Adipocyte (in vitro differentiated cells): ENCODE results near the gene MARS1.
"Not testable (repeated sequence)": the region's sequence is repeated elsewhere in the genome, so short reads cannot be mapped to it uniquely, and the experiment has no call there.

ENCODE experiments used
- DNase-seq: peaks from one replicate; pipeline ENCODE4 v3.0.0-alpha.2; 2015; ENCODE audit warnings: low read depth
- H3K27me3 ChIP-seq: replicated peaks from 2 replicates; pipeline ENCODE4 v1.7.0; 2013; ENCODE audit warnings: mild to moderate bottlenecking, low read length, moderate library complexity; ENCODE audit not compliant: control insufficient read depth, insufficient read depth
- H3K36me3 ChIP-seq: 2 replicates; pipeline ENCODE4 v1.7.0; 2013; ENCODE audit warnings: low read length, mild to moderate bottlenecking, moderate library complexity; ENCODE audit not compliant: control insufficient read depth, insufficient read depth, severe bottlenecking
- H3K4me1 ChIP-seq: 2 replicates; pipeline ENCODE4 v1.7.0; 2013; ENCODE audit warnings: mild to moderate bottlenecking, low read length, moderate library complexity; ENCODE audit not compliant: control insufficient read depth, insufficient read depth
- H3K4me3 ChIP-seq: 2 replicates; pipeline ENCODE4 v1.7.0; 2013; ENCODE audit warnings: mild to moderate bottlenecking, low read length, moderate library complexity
- H3K9ac ChIP-seq: 2 replicates; pipeline ENCODE4 v1.7.0; 2013; ENCODE audit warnings: mild to moderate bottlenecking, low read length, moderate library complexity
- H3K9me3 ChIP-seq: 2 replicates; pipeline ENCODE4 v1.7.0; 2013; ENCODE audit warnings: mild to moderate bottlenecking, low read length, moderate library complexity; ENCODE audit not compliant: control insufficient read depth

Gene MARS1

GRCh38 chr12:57550641-57551549, 63.0 kb downstream of the MARS1 start:
- no peaks in the 10 kb centered on the region for H3K9me3 ChIP-seq
- no peak overlapping the region for H3K9ac ChIP-seq
- peaks cover 50% of the 10 kb centered on the region for H3K27me3 ChIP-seq
- H3K36me3 ChIP-seq = no peaks in the 10 kb centered on the region
- H3K4me1 ChIP-seq = peaks cover 17% of the 10 kb centered on the region
- DNase-seq = no peak
- H3K4me3 ChIP-seq = no peak overlapping the region

GRCh38 chr12:57551637-57552305, 63.9 kb downstream of the MARS1 start:
- no peaks in the 10 kb centered on the region for H3K9me3 ChIP-seq
- peaks cover 12% of the 10 kb centered on the region for H3K4me1 ChIP-seq
- no peak overlapping the region for H3K4me3 ChIP-seq
- no peaks in the 10 kb centered on the region for H3K36me3 ChIP-seq
- peaks cover 50% of the 10 kb centered on the region for H3K27me3 ChIP-seq
- DNase-seq = no peak
- H3K9ac ChIP-seq = no peak overlapping the region

GRCh38 chr12:57552306-57552651, 64.4 kb downstream of the MARS1 start:
- no peak for DNase-seq
- H3K27me3 ChIP-seq = peaks cover 50% of the 10 kb centered on the region

GRCh38 chr12:57552835-57553313, 65.0 kb downstream of the MARS1 start:
- peaks cover 50% of the 10 kb centered on the region for H3K27me3 ChIP-seq
- no peaks in the 10 kb centered on the region for H3K36me3 ChIP-seq
- peak; percentile 8 for DNase-seq
- no peak overlapping the region for H3K9ac ChIP-seq
- peaks cover 9% of the 10 kb centered on the region for H3K4me1 ChIP-seq
- no peak overlapping the region for H3K4me3 ChIP-seq
- H3K9me3 ChIP-seq = no peaks in the 10 kb centered on the region

More at GRCh38 chr12:57552306-57552651, 64.4 kb downstream of the MARS1 start:
- Histone ChIP-seq H3K4me3 (no peak overlapping the region), H3K9ac (no peak overlapping the region), H3K9me3 (no peaks in the 10 kb centered on the region), H3K4me1 (peaks cover 11% of the 10 kb centered on the region), H3K36me3 (no peaks in the 10 kb centered on the region)

- no peak overlapping the region for H3K4me3 ChIP-seq
- H3K9ac ChIP-seq = no peak overlapping the region
- no peaks in the 10 kb centered on the region for H3K9me3 ChIP-seq
- H3K4me1 ChIP-seq = peaks cover 6% of the 10 kb centered on the region
- peaks cover 47% of the 10 kb centered on the region for H3K27me3 ChIP-seq
- H3K36me3 ChIP-seq = no peaks in the 10 kb centered on the region
- DNase-seq = no peak
Observed at GRCh38 chr12:57553343-57554202, 65.7 kb downstream of the MARS1 start.

- Histone ChIP-seq H3K4me1 (peaks cover 5% of the 10 kb centered on the region), H3K9ac (no peak overlapping the region), H3K4me3 (no peak overlapping the region), H3K9me3 (no peaks in the 10 kb centered on the region), H3K36me3 (no peaks in the 10 kb centered on the region), H3K27me3 (peaks cover 38% of the 10 kb centered on the region)
- no peak for DNase-seq
Observed at GRCh38 chr12:57554453-57554852, 66.6 kb downstream of the MARS1 start.

- peaks cover 5% of the 10 kb centered on the region for H3K4me1 ChIP-seq
- DNase-seq = no peak
- H3K36me3 ChIP-seq = no peaks in the 10 kb centered on the region
- no peak overlapping the region for H3K4me3 ChIP-seq
- peaks cover 33% of the 10 kb centered on the region for H3K27me3 ChIP-seq
- no peak overlapping the region for H3K9ac ChIP-seq
- H3K9me3 ChIP-seq = no peaks in the 10 kb centered on the region
Observed at GRCh38 chr12:57554897-57555296, 67.0 kb downstream of the MARS1 start.

GRCh38 chr12:57558864-57559263, 71.0 kb downstream of the MARS1 start:
- H3K27me3 ChIP-seq = peaks cover 19% of the 10 kb centered on the region
- H3K9me3 ChIP-seq = no peaks in the 10 kb centered on the region
- H3K9ac ChIP-seq = no peak overlapping the region
- no peak for DNase-seq
- no peaks in the 10 kb centered on the region for H3K36me3 ChIP-seq
- H3K4me3 ChIP-seq = no peak overlapping the region
- no peaks in the 10 kb centered on the region for H3K4me1 ChIP-seq

GRCh38 chr12:57560516-57560915, 72.6 kb downstream of the MARS1 start:
- no peaks in the 10 kb centered on the region for H3K9me3 ChIP-seq
- peaks cover 15% of the 10 kb centered on the region for H3K27me3 ChIP-seq
- no peak overlapping the region for H3K4me3 ChIP-seq
- H3K9ac ChIP-seq = no peak overlapping the region
- no peaks in the 10 kb centered on the region for H3K4me1 ChIP-seq
- H3K36me3 ChIP-seq = no peaks in the 10 kb centered on the region
- no peak for DNase-seq

GRCh38 chr12:57561117-57561516, 73.2 kb downstream of the MARS1 start:
- H3K36me3 ChIP-seq, H3K4me1 ChIP-seq, H3K9ac ChIP-seq, H3K4me3 ChIP-seq, H3K9me3 ChIP-seq: not testable (repeated sequence)
- DNase-seq = peak; percentile 49
- H3K27me3 ChIP-seq = peaks cover 15% of the 10 kb centered on the region

GRCh38 chr12:57563358-57563757, 75.5 kb downstream of the MARS1 start:
- H3K9me3 ChIP-seq = no peaks in the 10 kb centered on the region
- no peak for DNase-seq
- no peak overlapping the region for H3K9ac ChIP-seq
- no peaks in the 10 kb centered on the region for H3K36me3 ChIP-seq
- H3K4me3 ChIP-seq = no peak overlapping the region
- H3K4me1 ChIP-seq = no peaks in the 10 kb centered on the region
- peaks cover 19% of the 10 kb centered on the region for H3K27me3 ChIP-seq
